Measurements from ENCODE around the gene C6orf47. TPM values are rescaled to one million over a fixed set of nuclear protein-coding genes. Genes with fewer than 3 reads are reported as not detected.
A peak's percentile ranks its signal among the peaks of the same experiment; 100 is the strongest.

The C6orf47 gene
- total RNA-seq, 1 donor from 2014 or later: 21.5 TPM

DNA sequence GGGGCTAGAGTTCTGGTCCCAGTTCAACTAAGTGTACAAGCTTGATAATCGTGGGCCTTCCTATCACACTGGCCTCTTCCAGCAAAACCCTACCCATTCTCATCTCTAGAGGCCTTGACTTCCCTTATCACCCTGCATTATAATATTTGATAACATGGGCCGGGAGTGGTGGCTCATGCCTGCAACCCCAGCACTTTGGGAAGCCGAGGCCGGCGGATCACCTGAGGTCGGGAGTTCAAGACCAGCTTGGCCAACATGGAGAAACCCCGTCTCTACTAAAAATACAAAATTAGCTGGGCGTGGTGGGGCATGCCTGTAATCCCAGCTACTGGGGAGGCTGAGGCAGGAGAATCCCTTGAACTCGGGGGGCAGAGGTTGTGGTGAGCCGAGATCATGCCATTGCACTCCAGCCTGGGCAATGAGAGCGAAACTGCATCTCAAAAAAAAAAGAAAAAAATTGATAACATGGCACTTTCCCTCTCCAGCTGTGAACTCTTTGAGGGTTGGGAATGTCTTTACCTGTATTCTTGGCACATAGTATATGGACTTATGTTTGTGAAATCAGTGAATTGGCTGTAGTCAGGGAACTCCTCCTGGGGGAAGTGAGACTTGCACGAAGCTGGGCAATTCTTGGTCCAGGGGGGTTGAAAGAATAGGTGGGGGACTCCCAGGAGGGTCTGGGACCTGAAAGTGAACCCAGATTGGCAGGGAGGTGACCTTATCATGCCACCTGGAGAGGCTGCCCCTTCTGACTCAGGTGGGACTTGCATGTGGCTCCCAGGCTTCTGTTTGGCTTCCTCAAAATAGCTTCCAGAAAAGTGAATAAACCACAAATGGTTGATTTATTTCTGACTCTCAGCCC lies 915 bp upstream of the C6orf47 start:
- DNase-seq (ENCODE audit: low spot score): no peak

DNA sequence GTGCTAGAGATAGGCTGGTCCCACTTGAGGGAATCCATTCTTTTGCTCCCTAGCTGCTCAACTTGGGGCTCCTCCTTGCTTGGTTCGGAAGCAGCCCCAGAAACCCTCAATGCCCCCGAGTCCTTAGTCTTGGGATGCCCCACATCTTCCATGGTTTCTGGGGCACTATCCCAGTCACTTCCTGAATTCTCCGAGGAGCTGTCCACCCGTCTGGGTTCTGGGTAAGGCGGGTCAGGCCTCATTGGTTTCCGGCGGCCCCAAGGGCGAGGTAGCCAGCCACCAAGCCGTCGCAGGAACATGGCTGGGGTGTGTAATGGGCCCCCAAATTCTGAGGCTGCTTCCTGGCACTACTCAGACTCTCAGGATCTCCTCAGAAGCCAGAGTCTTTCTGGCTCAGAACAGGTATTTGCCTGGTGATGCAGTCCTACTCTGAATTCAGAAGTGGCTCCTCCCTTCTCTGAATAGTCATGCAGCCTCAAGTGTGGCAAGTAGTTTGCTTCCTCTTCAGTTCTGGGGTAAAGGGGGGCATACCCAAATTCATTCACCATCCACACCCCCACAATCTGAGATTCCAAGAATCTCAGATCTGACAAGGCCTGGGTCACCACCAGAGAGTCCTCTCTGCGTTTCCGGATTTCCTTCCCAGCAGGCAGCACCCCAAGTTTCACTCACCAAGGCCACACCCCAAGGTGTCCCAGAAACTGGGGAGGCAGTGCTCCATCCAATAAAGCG lies 763 bp downstream of the C6orf47 start:
- DNase-seq (ENCODE audit: low spot score): no peak

DNA sequence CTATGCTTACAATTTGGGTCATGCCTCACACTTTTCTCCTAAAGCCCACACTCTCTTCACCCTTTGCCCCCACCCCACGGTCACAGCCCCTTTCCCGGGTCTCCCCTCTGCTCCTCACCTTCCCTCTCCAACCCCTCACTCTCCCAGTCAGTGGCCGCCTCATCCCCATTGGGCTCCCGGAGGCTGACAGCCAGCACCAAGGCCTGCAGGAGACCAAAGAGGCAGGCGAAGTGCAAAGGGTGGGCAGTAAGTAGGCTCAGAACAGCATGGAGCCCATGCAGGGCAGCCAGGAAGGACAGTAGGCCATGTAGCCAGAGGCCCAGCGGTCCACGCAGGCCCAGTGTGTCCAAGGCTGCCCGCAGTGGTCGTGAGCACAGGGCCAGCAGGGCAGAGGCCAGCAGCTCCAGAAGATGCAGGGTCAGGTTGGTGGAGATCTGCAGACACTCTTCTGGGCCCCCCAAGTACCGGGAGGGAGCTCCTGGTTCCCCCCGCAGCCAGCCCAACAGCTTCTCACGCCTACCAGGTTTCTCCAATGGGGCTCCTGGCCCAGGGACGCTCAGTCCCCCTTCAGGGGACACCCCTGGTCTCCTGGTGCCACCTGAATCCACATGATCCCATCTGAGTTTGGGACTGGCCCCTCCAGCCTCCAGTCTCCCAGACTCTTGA lies 1.5 kb downstream of the C6orf47 start:
- DNase-seq (ENCODE audit: low spot score): no peak

DNA sequence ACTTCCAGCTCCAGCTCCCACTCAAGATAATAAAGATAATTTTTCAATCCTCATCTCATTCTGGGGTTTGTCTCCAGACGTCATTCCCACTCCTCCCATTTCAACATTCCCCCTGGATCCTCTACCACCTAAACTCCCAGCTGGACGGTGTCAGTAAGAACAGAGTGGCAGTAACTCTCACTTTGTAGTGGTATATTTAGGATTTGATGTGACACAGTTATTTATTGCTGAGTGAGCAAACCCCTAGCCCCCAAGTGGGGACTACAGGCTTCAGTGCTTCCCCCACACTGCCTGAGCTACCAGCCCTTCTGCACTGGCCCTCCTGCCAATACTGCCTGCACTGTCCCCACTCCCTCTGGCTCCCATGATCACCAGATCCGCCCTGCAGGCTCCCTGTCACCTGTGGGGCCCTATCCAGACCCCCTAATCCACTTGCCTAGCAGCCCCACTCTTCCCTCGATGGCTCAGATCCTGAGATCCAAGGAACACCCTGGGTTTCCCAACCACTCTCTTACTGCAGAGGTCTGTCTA lies 2.4 kb downstream of the C6orf47 start:
- DNase-seq (ENCODE audit: low spot score): no peak

DNA sequence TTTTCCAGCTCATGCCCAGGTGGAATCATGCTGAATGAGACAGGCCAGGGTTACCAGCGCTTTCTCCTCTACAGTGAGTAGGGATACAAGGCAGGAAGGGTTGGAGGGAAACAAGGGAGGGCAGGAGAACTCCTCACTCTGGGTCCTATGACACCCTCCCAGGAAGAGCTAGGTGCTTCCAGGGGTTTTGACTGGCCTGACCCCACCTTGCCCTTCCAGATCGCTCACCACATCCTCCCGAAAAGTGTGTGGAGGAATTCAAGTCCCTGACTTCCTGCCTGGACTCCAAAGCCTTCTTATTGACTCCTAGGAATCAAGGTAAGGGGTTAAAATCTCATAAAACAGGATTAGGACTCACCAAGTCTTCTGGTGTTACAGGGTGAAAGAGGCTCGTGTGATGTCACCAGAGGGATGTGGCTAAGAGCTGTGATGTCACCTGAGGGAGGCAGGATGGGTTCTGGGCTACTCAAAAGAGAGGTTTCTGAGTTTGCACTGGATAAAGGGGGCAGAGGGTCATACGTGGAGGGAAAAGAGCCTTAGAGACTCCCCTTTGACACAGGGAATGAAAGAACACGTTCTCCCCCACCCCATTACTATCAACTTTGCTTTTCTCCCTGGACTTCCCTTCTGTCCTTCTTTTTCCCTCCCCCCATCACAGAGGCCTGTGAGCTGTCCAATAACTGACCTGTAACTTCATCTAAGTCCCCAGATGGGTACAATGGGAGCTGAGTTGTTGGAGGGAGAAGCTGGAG lies 3.0 kb downstream of the C6orf47 start:
- DNase-seq (ENCODE audit: low spot score): no peak

DNA sequence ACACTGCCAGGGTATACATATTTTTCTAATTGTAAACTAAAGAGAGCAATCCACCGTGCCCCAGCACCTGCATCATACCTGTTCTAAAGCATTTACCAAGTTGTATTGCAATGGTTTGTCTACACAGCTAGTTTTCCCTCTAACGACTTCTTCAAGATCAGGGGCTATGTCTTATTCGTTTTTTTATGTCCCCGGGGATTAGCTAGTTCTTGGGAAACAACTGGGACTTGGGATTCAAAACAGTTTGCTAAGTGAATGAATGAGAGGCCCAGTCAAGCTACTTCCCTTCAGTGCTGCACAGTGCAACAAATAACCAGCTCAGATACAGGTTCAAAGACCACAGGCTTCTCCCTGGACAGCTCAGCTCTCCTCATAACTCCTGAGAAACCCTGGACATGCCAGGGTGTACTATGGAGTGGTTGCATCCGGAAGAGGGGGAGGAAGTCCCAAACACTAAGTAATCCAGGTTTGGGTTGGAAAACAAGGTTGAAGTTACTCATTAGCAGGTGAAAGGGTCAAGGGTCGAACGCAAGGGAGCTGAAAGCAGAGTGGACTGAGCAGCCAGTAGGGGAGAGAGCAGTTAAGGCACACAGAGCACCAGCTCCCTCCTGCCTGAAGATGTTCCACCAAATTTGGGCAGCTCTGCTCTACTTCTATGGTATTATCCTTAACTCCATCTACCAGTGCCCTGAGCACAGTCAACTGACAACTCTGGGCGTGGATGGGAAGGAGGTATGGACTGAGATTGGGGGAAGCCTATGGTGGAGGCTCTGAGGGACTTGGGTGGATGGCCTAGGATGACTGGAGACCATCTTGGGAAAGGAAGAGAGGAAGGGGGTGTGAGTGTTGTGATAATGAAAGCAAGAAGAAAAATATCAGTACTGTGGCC lies 5.0 kb downstream of the C6orf47 start, which contains the start of gene APOM:
Gene APOM, plus strand, starts transcription at position 546 of the 889 bp plus-strand sequence. Its CDS starts 73 bp downstream, at position 619.
- DNase-seq (ENCODE audit: low spot score): no peak

DNA sequence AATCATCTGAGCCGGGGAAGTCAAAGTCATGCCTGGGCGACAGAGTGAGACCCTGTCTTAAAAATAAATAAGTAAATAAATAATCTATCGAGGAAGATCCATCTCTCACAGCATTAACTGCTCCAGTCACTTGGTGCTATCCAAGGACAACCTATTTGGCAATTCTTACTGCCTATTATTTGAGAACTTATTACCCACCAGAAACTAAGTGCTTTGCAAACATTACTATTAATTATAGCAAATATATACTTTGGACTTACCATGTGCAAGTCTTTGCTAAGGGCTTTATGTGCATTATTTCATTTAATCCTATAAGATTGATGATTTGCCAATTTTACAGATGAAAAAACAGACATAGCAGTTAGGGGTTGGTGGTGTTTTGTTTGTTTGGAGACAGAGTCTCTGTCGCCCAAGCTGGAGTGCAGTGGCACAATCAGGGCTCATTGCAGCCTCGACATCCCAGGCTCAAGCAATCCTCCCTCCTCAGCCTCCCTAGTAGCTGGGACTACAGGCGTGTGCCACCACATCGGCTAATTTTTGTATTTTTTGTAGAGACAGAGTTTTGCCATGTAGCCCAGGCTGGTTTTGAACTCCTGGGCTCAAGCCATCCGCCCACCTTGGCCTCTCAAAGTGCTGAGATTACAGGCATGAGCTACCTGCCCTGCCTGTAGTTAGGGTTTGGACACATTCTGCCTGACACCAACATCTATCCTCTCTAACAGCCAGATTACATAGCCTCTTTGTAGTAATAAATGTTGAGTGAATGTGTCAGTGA lies 5.8 kb downstream of the C6orf47 start:
- DNase-seq (ENCODE audit: low spot score): no peak

DNA sequence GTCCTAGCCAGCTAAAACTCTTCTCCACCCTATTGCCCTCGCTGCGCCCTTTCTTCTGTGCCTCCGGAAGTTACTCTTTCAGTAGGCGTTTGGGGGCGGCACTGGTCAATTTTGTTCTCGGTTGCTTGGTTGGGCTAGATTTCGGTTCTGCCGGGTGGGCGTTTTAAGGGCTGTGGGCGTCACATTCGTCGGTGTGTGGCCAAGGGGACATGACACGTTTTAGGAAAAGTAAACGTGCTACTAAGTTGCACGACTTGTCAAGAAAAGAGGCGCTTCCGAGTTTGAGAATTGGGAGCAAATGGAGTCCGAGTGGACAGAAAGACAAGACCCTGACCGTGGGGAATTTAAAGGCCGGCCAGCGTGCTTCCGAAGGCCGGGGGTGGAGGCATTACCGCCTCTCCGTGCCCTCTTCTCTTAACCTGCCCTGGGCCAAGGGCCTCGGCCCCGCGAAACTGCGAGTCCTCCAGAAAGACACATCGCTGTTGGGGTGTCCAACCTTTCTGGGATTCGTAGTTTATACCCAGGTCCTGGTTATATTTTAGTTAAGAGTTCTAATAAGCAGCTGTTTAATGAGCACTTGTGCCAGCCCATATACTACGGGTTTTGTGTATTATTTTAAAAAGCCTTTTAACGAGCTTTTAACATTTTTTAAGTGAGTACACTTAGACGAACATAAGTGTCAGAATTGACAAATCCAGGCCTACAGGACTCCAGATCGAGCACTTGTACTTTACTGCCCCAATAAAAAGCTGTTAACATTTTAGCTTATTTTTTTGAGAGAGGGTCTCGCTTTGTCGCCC lies 7.5 kb downstream of the C6orf47 start:
- peak; percentile 90 for DNase-seq (ENCODE audit: low spot score)

DNA sequence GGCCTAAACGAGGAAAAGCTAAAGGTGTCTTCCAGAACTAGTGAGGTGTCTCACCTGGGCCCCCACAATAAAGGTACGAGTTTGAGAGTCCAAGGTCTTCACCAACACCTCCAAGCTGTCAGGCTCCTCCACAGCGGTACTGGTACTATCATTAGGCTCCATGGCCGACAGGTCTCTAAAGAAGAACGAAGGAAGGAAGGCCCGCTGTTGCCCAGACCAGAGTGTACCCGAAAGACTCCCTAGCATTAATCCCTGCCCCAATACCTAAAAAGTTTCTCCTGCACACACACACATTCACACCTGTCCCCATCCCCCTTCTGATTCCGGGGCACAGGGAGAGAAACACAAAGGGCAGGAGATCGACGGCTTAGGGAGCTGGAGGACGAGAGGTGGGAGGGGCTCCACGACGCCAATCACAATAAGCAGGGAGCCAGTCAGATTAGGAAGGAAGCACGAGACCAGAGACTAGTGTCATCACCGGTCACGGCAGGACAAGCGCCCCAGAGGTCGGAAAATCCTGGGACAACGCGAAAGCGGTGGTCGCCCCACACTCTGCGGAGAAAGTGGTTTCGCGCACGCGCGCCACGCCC lies 8.9 kb downstream of the C6orf47 start:
- peak; percentile 81 for DNase-seq (ENCODE audit: low spot score)

DNA sequence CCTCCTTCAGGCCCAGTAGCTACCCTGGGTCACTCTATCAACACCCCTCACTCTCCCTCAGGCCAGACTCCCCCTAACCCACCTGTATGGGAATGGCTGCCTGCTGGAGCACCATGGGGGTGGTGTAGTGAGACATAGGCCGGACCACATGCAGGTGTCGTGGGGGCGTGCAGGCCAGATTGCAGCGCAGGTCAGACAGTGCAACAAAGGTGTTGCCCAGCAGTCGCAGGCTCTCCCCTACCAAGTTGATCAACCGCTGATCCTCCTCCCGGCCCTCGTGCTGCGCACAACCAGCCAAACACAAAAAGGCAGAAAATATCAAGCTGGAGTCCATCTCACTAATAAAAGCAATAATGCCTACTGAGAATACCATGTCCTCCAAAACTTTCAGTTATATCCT lies 15.3 kb downstream of the C6orf47 start:
- no peak for DNase-seq (ENCODE audit: low spot score)

DNA sequence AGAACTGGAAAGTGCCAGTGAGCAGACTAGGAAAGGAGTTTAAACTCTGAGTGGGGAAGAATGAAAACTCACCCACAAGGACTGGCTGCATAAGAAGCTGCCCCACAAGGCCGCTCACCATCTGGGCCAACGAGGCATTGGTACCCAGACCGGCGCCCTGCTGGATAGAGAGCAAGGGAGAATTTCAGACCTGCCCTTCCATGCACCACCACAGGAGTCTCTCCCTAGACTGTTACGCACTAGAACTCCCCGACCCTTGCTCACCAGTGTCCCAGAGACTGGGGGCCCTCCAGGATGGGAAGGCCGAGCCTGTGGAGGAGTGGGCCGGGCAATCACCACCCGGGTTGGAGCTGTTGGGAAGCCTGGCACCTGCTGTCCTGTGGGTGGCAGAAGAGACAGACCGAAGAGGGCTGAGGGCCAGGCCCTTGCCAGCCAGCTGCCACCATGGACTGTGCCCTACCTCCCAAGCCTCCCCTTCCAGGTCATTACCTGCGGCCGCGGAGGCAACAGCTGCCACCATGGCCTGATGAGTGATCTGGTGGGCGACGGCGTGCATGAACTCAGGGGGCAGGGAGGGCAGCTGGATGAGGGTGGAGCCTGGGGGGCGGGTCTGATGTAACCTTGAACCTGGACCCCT lies 16.6 kb downstream of the C6orf47 start:
- DNase-seq (ENCODE audit: low spot score): no peak

DNA sequence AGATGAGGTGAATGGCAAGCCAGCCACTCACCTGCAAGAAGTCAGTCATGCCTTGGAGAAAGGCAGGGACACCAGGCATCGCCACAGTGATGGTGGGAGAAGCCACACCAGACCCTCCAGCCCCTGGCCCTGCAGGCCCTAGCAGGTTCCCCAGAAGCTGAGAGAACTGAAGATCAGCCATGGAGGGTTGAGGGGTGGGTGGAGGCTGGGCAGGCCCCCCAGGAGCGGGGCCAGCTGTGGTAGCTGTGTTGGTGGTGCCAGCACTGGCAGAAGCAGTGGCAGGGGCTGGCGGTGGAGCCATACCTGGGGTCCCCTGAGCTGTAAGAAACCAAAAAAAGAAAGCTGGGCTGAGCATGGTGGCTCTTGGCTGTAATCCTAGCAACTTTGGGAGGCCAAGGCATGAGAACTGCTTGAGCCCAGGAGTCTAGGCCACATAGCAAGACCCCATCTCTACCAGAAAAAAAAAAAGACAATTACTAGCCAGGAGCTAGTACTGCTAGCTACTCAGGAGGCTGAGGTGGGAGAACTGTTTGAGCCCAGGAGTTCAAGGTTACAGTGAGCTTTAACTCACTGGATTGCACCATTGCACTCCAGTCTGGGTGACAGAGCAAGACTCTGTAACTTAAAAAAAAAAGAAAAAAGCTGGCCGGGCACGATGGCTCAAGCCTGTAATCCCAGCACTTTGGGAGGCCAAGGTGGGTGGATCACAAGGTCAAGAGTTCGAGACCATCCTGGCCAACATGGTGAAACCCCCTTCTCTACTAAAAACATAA lies 17.6 kb downstream of the C6orf47 start:
- no peak for DNase-seq (ENCODE audit: low spot score)

DNA sequence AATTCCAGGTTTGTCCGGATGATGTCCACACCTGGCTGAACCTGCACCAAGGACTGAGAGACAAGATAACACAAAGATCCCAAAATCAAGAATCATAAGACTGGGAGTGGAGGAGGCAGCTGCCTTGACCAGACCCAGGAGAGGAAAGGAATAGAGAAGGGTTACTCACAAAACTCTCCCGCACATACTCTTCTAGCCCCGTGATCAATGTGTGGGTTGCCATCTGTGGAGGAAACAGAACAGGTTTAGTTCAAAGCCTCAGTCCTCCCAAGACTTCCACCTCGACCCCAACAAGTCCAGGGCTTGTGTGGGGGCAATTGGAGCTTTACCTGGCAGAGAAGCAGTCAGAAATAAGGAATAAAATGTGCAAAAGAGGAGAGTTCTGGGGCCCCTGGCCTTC lies 19.2 kb downstream of the C6orf47 start:
- no peak for DNase-seq (ENCODE audit: low spot score)

DNA sequence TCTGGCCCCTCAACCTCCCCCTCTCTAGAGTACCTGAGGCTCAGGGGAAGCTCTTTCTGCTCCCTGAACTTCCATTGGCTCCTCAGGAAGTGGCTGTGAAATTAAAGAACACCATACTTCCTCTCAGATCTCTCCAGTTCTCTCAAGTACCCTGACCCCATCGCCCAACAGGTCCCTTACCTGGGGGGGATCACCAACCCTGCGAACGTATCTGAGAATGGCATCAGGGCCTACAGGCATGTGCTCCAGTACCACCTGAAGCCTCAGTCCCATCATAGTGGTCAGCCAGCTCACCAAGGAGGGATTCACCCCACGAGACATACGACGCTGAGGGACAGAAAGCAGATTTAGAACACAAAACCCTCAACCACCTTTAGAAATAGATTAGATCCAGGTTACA lies 20.0 kb downstream of the C6orf47 start:
- no peak for DNase-seq (ENCODE audit: low spot score)

DNA sequence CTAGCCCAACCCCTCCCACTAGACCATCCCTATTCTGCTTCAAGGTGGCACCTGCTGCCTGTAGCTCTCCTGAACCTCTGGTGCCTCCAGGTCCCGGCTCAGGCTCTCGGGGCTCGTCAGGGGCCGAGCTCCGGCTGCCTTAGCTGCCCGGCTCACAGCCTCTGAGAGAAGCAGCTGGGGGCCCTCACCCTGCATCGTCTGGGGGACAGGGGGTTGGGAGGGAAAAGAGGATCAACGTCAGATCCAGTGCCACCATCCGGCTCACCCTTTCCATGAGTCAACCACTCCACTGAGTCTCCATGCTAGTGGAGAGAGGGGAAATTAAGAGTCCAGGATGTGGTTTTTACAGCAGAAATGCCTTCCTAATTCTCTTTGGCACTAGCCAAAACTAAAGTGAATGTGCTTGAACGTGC lies 21.1 kb downstream of the C6orf47 start:
- DNase-seq (ENCODE audit: low spot score): no peak

DNA sequence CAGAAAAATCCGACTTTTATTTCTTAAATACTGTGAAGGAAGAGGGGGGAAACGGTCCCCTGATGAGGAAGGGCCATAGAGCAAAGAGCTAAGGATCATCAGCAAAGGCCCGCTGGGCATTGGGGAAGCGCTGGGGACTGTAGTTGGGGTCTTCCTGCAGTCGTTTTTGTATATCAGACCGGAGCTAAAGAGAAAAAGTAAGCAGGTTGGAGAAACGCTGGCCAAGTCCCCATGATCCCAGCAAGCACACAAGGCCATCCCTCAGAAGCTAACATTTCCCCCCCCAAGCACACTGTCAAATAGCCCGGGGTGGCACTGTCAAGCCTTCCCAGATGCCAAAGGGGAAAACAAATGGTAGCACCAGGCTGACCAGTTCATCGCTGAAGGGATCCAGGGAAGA lies 21.5 kb downstream of the C6orf47 start:
- DNase-seq (ENCODE audit: low spot score): no peak

Measured in ureter (tissue), 1 donor.